ENCODE results near the gene MAGI1.

MAGI1 gene

DNA sequence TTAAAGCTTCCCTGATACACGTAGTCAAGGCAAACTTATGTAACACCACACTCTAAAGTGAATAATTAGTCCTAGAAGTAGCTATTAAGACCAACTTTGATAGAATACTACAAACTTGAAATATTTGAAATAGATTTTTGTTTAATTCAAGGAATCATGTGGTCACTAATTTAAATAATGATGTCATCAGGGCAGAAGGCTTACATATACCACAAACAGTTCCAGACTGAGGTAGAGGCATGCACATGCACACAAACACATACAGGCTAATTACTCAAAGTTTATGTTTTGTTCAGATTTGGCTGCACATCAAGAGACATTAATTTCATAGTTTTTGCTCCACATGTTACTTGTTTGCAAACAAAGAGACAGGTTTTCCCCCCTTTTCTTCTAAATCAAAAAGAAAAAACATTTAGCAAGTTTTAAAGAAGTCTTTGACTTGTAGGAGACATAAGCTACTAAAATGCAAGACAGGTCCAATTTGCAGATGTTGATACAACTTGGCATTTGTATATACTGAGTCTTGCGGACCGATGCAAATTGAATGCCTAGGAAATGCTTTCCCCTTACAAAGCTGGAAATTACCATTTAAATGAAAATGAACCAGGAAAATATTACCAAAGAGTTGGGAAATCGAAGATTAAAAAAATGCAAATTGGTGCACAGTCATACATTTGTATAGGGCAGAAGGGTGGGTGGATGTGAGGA, 594.8 kb downstream of the MAGI1 start:
- DNase-seq = no peak

DNA sequence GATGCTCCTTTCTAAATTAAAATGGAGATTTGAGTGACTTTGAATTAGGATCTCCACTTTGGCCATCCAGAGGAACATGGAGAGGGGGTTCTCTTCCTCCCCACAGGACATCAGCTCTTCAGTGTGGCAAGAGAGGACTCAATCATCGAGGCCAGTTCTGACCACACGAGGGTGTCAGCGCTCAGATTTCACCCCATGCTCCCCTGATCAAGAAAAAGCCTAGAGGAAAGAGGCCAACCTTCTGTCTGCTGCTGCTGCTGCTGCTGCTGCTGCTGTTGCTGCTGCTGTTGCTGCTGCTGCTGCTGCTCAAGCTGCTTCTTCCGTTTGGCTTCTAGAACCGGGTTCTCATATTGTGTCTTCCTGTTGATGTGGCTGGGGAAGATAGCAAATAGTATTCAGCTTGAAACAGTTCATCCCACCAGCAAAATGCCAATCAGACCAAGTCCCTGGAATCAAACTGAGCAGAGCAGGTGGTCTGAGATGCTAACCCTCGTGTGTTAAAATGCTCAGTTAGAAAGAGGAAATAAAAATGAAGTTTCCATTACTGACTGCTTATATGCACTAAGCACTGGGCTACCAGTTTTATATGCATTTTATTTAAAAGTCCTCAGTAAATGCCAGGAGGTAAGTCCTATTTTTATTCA, 599.0 kb downstream of the MAGI1 start:
- peak; percentile 32 to 43 for DNase-seq

DNA sequence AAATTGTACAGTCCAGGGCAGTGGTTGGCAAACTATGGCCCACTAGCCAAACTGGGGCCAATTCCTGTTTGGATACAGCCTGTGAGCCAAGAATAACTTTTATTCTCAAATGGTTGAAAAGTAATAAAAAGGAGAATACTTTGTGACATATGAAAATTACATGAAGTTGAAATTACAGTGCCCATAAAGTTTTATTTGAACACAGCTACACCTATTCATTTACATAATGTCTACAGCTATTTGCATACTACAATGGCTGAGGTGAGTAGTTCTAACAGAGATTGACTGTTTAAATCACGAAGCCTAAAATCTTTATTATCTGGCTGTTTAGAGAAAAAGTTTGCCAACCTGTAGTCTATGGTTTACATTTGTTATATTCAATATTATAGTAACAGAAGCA, 600.1 kb downstream of the MAGI1 start:
- DNase-seq = no peak

DNA sequence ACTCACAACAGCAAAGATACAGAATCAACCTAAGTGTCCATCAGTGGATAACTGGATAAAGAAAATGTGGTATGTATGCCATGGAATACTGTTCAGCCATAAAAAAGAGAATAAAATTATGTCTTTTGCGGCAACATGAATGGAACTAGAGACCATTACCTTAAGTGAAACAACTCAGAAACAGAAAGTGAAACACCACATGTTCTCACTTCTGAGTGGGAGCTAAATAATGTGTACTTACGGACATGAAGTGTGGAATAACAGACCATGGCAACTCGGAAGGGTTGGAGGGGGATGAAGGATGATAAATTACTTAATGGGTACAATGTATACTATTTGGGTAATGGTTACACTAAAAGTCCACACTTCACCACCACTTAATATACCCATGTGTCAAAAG, 600.6 kb downstream of the MAGI1 start:
- DNase-seq = no peak

DNA sequence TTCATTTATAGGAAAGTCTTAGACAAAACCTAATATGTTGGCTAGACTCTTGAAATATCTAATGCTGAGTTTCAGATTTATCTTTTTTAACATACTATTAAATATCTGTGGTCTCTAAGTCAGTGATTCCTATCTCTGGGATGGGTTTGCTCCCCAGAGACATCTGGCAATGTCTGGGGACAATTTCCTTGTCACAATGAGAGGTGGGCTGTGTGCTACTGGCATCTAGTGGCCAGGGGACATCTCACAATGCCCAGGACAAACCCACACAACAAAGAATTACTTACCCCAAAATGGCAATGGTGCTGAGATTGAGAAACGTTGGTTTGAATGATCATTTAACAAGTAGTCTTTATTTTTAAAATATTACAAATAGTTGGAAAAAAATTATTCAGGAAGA, 602.1 kb downstream of the MAGI1 start:
- DNase-seq = peak in 1 of 2 experiments; percentile 6

DNA sequence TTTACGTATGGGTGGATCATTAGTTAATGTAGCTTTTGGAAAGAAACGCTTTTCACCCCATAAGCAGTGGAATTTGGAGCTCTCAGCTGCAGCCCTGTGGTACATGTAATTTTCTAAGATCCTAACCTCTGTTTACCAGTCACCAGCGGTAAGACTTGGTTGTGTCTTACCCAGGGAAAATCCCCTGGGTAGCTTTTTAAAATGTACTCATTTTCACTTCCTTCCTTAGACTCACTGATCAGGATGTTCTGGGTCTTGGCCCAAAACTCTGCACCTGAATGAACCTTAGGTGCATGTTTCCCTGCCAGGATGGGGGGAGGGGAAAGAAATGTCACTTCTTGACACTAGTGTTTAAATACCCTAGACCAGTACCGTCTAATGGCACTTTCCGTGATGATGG, 605.2 kb downstream of the MAGI1 start:
- DNase-seq = no peak

DNA sequence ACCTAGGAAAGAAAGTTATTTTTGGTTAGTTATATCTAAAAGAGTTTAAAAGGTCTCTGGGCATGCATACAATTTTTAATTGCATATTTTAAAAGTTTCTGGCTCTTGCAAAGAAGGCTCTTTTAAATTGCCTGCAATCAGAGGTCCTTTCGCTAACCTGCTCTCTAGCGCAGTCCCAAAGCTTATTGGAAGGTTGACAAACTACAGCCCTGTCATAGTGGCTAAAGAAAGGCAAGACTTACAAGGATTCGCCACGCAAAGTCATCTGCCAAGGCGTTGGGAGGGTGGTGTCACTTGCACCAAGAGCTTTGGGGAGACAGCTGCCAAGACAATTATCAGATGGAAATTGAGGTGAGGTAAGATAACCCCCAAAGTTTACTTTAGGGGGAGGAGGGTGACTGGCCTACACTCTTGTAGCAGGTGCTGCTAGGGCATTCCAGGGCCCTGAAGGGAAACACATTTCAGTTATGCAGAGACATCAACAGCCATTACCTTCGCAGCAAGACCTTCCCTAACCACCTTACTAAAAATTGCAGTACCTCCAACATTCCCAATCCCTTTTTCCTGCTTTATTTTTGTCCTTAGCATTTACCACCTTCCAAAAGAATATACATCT, 606.2 kb downstream of the MAGI1 start:
- no peak for DNase-seq

DNA sequence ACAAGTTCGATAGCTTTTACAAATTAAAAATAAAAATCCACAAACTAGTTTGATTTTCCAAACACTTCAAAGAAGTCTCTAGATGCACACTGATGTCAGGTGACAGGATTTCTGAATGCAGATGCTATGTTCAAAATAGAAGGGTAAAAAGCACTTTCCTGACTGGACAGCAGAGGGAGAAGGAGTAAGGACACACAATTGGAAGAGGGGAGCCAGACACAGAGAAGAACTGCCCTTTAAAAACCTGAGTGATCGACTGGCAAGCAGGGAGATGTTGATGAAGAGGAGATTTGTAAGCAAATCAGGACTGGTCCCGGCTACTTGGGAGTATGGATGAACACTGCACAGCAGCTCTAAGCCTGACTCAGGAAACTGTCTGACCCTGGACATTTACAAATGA, 612.8 kb downstream of the MAGI1 start:
- peak; percentile 35 to 42 for DNase-seq

DNA sequence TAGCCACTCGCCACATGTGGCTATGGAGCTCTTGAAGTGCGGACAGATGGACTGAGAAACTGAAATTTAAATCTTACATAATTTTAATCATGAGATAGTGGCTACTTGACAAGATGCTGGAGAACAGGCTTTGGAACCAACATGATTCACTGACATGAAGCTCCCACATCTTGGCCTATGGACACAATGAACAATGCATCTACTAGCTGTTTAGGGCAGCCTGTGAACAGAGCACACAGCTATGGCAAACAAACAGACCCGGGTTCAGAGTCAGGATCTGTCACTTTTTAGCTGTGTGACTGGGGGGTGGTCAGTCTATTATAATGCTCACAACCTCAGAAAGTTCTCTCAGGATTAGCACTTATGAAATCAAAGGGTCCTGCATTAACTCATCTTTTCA, 616.6 kb downstream of the MAGI1 start:
- DNase-seq = no peak

DNA sequence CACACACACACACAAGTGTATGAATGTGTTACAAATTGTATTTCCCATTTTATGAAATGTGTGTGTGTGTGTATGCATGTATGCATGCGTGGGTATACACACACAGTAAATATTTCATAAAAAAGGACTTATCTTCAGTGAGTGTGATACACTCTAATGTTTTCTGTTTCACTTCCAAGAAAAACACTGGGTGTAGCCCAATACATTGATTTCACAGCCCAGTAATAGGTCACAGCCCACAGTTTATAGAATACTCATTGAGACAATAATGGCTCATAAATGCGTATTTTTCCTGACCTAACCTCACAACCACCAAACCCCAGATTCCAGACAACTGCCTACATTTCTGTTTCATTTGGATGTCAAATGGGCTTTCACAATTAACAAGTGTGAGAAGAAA, 619.5 kb downstream of the MAGI1 start:
- DNase-seq = no peak

DNA sequence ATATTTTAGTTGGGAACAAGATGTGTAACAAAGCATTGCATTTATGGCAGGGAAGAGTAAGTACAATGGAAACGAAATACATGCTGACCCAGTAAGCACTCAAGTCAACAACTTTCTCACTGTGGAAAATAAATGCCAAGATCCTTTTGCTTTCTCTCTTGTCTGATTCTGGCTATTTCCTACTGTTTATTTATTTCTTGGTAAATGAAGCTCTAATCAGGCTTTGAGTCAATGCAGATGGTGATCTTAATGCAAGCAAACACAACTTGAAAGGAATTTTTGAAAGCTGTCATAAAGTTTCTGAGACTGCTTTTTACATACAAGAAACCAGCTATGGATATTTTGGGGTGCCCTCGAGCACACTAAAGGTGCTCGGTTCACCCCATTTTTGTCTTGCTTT, 624.8 kb downstream of the MAGI1 start:
- DNase-seq = no peak

DNA sequence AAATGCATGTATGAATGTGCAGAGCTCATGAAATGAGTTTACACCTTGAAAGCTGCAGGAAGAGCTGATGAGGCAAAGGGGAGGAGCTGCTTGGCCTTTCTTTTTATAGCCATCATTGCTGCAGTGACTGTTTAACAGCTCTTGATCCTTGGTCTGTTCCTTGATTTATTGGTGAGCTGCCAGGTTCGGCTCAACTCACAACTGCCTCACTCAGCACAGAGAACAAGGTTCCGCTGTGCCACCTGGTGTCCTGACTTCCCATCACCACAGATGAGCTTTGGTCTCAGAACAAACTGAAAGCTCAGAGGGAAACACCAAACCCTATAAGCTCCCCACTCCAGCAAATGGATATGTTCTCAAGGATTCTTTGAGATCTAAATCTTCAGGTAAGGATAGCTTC, 626.1 kb downstream of the MAGI1 start:
- DNase-seq = no peak

DNA sequence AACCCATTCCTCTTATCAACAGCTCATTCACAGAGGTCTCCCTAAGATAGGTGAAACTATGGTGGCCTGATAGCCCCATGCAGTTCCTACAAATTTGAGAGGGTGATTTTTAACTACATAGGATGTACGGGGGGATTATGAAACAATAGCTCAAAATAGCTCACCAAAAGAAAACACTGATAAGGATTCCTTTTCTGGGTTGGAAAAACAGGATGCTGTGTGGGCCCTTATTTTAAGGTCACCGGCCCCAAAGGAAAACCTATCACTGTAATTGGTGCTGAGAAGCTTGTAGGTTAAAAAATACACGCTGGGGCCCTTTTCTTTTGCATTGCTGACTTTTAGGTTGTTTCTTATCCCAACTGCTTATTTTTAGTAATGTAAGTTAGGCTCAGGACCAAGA, 627.4 kb downstream of the MAGI1 start:
- no peak for DNase-seq

DNA sequence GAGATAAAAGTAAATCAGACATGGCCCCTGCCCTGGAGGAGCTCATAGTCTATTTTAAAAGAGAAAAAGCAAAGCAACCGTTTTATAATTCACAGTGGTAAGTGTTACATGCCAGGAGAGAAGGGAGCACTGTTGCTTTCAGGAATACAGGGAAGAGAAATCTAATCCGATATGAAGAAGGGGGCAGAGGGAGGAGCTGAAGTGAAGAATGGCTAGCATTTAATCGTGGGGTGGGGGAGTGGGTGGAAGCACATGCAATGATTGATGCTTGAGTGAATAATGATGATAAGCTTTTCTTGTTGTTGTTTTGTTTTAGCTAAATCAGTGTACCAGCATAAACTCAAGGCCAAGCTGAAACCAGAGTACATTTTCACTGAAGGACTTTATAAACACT, 629.5 kb downstream of the MAGI1 start:
- DNase-seq = no peak

DNA sequence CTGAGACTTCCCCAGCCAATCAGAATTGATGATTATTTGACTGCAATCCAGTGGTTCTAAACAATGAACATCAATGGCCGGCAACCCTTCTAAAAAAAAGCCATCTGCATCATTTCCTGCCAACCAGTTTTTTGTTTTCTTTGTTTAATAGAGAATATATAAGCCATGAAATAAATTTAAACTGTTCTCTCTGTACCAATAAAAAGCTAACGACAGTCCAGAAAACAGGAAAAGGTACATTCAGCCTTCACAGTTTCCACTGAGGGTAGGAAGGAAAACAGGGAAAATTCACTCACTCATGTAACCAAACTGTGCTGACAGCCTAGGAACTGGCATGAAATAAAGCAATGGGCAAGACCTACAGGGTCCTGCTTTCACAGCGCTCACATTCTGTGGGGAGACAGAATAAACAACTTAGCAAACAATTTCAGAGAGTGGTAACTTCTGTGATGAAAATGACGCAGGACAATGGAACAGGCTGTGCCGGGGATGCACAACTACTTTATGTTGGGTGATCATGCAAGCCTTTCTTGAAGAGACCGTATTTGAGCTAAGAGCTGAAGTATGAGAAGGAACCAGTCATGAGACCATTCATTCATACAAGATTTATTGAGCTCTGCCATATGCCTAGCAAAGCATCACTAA, 630.1 kb downstream of the MAGI1 start:
- DNase-seq = no peak

DNA sequence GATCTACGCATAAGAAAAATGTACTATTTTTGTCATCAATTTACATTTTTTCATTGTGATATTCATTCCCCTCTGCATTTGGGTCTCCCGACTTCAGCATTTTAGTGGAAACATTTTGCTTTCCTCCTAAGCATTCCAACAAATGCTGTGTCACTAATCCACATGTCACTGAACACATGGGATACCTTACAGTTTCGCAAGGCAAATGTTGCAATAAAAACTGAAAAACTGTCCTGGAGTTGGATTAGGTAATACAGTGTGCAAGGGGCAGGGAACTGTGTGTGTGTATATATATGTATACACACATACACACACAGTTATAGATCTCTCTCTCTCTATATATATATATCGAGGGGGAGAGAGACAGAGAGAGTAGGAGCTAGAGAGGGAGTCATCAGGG, 632.2 kb downstream of the MAGI1 start:
- DNase-seq = no peak

DNA sequence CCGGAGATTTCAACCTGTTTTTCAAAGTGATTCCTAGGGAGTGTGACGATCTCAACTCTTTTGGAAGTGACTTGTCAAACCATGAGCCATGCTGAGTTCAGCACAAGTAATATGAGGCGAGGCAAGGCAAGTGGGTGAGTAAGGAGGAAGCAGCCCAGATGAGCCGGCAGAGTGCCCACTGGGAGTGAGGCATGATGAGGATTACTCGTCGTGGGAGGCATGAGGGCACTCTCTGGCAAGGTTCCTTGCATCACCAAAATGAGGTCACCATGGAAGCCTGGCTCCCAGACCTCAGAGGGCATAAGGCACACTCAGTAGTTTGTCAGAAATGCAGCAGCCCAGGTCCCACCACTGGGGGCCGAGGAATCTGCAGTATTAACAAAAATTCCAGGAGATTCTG, 636.1 kb downstream of the MAGI1 start:
- no peak for DNase-seq

DNA sequence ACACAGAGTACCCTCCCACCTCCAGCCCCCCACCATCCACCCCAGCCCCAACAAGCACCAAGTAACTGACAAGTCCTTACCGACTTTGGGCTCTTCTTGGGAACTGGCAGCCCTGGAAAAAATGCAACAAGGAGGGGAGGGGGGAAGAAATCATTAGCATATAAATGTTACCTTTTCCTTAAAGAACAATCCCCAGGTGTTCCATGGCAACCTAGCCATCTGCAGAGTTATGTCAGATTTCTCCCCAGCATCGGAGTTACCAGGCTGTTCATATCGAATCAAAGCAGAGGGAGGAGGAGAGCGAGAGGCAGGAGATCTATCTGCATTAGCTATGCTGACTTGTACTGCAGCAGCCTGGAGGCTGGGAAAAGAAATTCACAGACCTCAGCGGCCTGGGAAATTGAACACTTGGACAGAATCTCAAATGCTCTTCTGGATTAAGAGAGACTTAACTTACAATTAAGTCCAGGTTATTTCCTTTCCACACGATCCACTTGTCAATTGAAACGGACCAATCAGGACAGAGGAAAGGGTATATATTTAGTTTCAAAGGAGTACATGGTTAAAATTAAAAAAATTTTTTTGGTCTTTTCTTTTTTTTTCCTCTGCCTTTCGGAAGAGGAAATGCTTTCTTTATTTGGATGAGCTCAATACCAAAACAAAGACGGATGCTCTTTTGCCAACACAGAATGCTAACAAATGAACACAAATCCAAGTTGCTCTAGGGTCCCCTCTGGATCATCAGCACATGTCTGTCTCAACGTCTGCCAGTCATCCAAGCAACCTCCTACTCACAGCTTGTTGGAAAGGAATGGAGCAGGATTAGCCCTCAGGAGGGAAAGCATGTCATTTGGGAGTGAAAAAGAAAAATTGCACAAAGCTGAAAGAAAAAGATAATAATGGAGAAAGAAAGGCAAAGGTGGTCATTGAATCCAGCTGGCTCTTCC, 637.1 kb downstream of the MAGI1 start:
- no peak for DNase-seq

DNA sequence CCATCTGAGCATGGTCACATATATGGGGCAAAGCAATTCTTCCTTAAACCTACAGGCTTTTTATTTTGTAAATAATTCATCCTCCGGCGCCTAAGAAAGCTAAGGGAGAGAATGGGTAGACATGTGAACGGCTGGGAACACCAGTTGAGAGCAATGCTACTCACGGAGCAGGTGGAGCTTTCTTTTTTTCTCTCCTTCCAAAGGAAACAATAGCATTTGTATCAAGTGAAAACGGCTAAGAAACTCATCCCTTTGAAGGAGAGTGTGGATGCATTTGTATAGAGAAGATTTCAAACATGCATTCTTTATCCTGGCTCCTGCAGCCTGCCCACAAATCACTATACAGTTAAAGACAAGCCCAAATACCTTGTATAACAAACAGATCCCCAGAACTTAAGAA, 637.8 kb downstream of the MAGI1 start:
- DNase-seq = no peak

DNA sequence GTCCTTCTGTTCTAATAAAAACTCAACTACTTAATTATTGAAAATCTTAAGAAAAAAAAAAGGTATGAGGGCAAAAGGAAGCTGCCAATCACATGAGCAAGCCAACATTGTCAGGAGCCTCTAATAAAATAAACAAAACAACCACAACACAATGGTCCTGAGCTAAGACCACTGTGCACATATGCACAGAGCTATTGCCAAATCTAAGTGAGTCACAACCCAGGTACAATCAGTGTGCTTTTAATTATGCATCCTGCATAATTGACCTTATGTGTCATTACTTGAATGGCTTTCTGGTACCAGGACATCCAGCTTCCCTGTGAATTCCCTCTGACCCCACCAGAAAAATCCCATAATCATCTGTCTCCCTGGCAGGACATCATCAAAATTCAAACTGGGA, 639.8 kb downstream of the MAGI1 start:
- DNase-seq = no peak

DNA sequence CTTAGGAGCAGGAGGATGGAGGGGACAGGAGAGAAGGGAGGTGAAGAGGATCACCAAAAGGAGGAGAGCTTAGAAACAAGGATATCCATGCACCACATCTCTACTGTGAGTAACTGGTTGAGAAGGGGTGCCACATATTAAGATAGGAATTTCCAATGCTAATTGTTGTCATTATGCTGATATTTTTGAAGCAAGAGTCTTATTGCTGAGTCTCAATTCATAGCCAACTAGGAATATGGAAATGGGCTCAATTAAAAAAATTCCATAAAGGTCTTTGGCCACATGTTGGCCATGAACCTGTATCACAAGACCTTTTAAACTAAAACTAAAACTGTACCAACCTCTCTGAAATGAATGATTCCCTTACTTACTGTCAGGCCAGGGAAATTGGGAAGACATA, 642.6 kb downstream of the MAGI1 start:
- no peak for DNase-seq

DNA sequence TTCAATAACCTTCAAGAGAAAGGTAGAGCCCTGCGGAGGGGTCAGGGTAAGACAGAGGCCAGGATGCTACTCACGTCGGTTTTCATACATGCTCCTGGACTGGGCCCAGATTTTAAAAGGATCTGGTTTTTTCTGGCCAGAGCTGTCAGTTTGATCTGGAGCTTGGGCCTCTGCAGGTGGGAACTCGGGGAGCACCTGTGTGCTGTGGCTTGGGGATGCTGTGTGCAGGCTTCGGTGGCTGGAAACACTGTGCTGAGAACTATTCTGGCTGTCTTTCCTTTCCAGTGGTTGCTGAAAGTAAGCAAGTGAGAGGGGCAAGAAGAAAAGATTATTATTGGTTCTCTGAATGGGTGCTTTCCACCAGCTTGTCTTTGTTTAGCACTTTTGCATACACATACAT, 647.6 kb downstream of the MAGI1 start:
- DNase-seq = no peak

DNA sequence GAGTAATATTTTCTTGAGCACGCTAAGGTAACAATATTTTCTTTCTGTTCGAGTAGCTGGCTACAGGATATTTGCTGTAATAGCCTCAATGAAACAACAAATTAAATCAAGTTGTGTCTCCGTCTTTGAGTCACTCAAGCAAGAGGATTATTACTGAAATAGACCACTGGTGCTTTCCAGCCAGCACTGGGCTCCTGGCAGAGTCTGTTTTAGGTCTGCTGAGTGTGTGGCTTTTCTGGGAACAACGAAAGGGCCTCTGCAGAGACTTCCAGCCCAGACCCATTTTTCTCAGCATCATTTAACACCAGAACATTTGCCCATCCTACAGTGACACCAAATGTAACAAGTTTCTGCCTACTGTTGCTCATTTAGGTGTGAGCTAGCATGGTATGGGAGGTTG, 652.9 kb downstream of the MAGI1 start:
- no peak for DNase-seq

Data from Kasumi-1 (cell line).